ENCODE data around the gene RREB1. TPM values are rescaled to one million over a fixed set of nuclear protein-coding genes. Genes with fewer than 3 reads are reported as not detected.

Gene RREB1
- total and polyA plus RNA-seq, 3 donors from 2014 or later, result 30.0 to 79.2 (median 75.0) TPM

- TF ChIP-seq CTCF (IDR thresholded peaks at IDR 0.05), result no peak
- no peak for TF ChIP-seq POLR2A (IDR thresholded peaks at IDR 0.05)
- DNase-seq, result no peak
- no peaks in the 10 kb centered on the region for H3K36me3 ChIP-seq (ENCODE audit: low read depth, missing control alignments)
- whole genome bisulfite sequencing, 2 donors, result 89 to 92% methylated on average over 9 of the region's 9 CpGs
- H3K27ac ChIP-seq, result no peak overlapping the region
- no peak overlapping the region for H3K4me3 ChIP-seq
- H3K9me3 ChIP-seq, result no peaks in the 10 kb centered on the region
- H3K4me1 ChIP-seq, result no peaks in the 10 kb centered on the region
- H3K27me3 ChIP-seq, result no peaks in the 10 kb centered on the region
- intact Hi-C loops (cut with DNase I; ENCODE audit: low total_unique reads), result no loop called here
Measured at GRCh38 chr6:7189101-7189758, 81.5 kb downstream of the RREB1 start.

GRCh38 chr6:7190791-7191190, 83.0 kb downstream of the RREB1 start:
- Histone ChIP-seq H3K9me3 (no peaks in the 10 kb centered on the region), H3K27me3 (no peaks in the 10 kb centered on the region), H3K4me3 (no peak overlapping the region), H3K36me3 (ENCODE audit: low read depth, missing control alignments) (no peaks in the 10 kb centered on the region), H3K27ac (no peak overlapping the region), H3K4me1 (peaks cover 4% of the 10 kb centered on the region)
- no peak for DNase-seq
- intact Hi-C loops (cut with DNase I; ENCODE audit: low total_unique reads), result no loop called here
- TF ChIP-seq POLR2A (IDR thresholded peaks at IDR 0.05), result no peak
- TF ChIP-seq CTCF (IDR thresholded peaks at IDR 0.05), result no peak
- 94 to 99% methylated on average over 2 of the region's 2 CpGs for WGBS, 2 donors

- intact Hi-C loops (cut with DNase I; ENCODE audit: low total_unique reads), result no loop called here
- H3K4me3 ChIP-seq, result no peak overlapping the region
- H3K4me1 ChIP-seq, result peaks cover 4% of the 10 kb centered on the region
- TF ChIP-seq POLR2A (IDR thresholded peaks at IDR 0.05) (no peak), CTCF (IDR thresholded peaks at IDR 0.05) (no peak)
- H3K27ac ChIP-seq, result no peak overlapping the region
- no peaks in the 10 kb centered on the region for H3K36me3 ChIP-seq (ENCODE audit: low read depth, missing control alignments)
- WGBS, 2 donors, result 98% methylated on average over 2 of the region's 2 CpGs
- H3K27me3 ChIP-seq, result no peaks in the 10 kb centered on the region
- no peak for DNase-seq
- H3K9me3 ChIP-seq, result no peaks in the 10 kb centered on the region
Measured at GRCh38 chr6:7193122-7193521, 85.4 kb downstream of the RREB1 start.

GRCh38 chr6:7194657-7195056, 86.9 kb downstream of the RREB1 start:
- WGBS, 2 donors, result 90 to 95% methylated on average over 3 of the region's 3 CpGs
- Histone ChIP-seq H3K4me1 (peaks cover 4% of the 10 kb centered on the region), H3K9me3 (no peaks in the 10 kb centered on the region), H3K4me3 (no peak overlapping the region), H3K27ac (no peak overlapping the region), H3K27me3 (no peaks in the 10 kb centered on the region), H3K36me3 (ENCODE audit: low read depth, missing control alignments) (no peaks in the 10 kb centered on the region)
- intact Hi-C loops (cut with DNase I; ENCODE audit: low total_unique reads), result no loop called here
- TF ChIP-seq CTCF (IDR thresholded peaks at IDR 0.05) (no peak), POLR2A (IDR thresholded peaks at IDR 0.05) (no peak)
- no peak for DNase-seq

Measured in testis (tissue), 3 donors.